Skin epidermis (tissue), 12 donors: ENCODE data around the gene RBFOX2.
"Not testable (repeated sequence)": the region's sequence is repeated elsewhere in the genome, so short reads cannot be mapped to it uniquely, and the experiment has no call there.

Source experiments
- H3K27ac ChIP-seq, 21 experiments: fragments of 200-600 bp; sonication (generic) in 11 of 21; one replicate each; pipeline ENCODE4 v1.5.0; 2020; ENCODE audit warnings: mild to moderate bottlenecking in 3 of 21, inconsistent platforms in 2 of 21, moderate library complexity in 2 of 21
- H3K4me3 ChIP-seq, 7 experiments: fragments of 200-600 bp; sonication (generic) in 2 of 7; one replicate each; pipeline ENCODE4 v1.5.0; 2020; ENCODE audit warnings: inconsistent platforms in 2 of 7, mild to moderate bottlenecking in 2 of 7, moderate library complexity in 1 of 7

The RBFOX2 gene

DNA sequence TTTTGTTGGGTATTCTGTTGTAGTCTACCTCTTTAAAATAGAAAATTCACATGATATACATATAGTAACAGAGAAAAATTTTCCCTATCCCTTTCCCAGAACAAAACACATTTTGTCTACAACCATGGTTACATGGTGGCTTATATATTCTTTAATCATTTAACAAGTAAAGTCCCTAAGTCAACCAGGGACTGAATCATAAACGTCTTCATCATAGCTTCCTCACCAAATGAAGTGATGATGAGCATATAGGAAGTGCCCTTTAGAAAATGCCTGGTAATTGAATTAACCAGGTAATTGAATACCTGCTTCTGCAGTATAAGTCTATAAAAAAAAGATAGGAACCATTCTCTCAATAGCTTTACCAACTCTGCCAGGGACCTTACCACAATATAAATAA, 209.7 kb downstream of the RBFOX2 start:
- no peak overlapping the region for H3K27ac ChIP-seq
- no peak overlapping the region for H3K4me3 ChIP-seq

DNA sequence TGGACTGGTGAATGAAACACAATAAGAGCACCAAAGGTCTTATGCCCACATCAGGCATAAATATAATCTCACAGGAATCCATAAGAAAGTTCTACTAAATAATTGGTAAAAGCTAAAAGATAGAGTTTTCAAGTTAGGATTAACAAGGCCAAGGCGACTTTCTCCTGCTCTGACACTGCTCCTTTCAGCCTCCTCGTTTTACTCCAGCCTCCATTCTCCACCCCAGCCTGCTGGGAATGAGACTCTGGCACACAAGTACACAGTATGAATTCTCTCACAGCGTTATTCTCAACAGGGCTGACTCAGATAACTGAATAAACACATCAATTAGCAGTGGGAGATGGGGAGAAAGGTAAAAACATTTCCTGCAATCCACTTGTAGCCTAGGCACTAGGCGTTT, 216.0 kb downstream of the RBFOX2 start:
- Histone ChIP-seq H3K27ac (no peak overlapping the region), H3K4me3 (no peak overlapping the region)

DNA sequence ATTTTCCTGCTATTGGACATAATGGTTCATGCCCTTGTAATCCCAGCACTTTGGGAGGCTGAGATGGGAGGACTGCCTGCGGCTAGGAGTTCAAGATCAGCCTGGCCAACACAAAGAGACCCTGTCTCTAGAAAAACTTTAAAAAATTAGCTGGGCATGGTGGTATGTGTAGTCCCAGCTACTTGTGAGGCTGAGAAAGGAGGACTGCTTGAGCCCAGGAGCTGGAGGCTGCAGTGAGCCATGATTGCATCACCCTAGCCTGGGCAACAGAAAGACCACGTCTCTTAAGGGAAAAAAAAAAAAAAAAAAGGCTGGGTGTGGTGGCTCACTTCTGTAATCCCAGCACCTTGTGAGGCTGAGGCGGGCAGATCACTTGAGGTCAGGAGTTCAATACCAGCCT, 217.0 kb downstream of the RBFOX2 start:
- Histone ChIP-seq H3K4me3 (no peak overlapping the region), H3K27ac (no peak overlapping the region)

DNA sequence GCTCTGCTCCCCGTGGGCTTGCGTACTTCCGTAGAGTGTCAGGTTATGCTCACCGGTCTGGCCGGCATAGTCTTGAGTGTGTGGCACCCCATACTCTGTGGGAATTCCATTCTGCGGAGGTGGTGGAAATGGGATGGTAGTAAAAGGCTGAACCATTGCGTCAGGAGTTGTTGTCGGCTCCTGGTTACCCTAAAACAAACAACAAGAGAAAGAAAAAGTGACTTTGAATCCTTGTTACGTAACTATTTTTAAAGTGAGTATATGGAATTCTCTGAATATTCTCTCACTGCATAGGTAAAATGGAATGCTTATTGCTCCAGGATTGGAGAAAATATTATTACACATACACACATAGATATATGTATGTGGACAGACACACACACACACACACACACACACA, 218.8 kb downstream of the RBFOX2 start:
- H3K4me3 ChIP-seq, result no peak overlapping the region
- no peak overlapping the region for H3K27ac ChIP-seq

DNA sequence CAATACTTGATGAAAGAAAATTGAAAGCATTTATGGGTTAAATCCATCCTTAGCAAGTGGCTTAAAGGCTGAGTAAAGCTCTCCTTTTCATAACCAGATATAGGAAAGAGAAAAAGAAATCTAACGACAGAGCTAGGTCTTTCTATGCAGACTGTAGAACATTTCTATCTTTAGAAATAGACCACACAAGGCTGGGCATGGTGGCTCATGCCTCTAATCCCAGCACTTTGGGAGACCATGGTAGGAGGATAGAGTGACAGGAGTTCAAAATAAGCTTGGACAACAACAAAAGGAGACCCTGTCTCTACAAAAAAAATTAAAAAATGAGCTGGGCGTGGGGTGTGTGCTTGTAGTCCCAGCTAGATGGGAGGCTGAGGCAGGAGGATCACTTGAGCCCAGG, 220.2 kb downstream of the RBFOX2 start:
- no peak overlapping the region for H3K4me3 ChIP-seq
- no peak overlapping the region for H3K27ac ChIP-seq

DNA sequence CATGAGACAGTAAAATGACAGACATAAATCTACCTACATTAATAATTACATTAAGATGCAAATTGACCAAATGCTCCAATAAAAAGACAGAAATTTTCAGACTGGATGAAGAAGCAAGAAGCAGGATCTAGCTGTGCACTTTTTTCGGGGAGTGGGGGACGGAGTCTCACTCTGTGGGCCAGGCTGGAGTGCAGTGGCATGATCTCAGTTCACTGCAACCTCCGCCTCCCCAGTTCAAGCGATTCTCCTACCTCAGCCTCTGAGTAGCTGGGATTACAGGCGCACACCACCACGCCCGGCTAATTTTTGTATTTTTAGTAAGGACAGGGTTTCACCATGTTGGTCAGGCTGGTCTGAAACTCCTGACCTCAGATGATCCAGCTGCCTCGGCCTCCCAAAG, 222.0 kb downstream of the RBFOX2 start:
- H3K27ac ChIP-seq, H3K4me3 ChIP-seq: not testable (repeated sequence)

DNA sequence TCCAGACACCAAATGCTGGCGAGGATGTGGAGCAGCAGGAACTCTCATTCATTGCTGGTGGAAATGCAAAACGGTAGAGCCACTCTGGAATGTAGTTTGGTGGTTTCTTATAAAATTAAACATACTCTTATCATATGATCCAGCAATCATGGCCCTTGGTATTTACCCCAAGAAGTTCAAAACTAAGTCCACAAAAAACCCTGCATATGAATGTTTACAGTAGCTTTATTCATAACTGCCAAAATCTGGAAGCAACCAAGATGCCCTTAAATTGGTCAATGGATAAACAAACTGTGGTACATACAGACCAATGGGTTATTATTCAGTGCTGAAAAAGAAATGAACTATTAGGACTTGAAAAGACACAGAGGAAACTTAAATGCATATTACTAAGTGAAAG, 223.2 kb downstream of the RBFOX2 start:
- H3K27ac ChIP-seq, result no peak overlapping the region
- H3K4me3 ChIP-seq, result no peak overlapping the region

DNA sequence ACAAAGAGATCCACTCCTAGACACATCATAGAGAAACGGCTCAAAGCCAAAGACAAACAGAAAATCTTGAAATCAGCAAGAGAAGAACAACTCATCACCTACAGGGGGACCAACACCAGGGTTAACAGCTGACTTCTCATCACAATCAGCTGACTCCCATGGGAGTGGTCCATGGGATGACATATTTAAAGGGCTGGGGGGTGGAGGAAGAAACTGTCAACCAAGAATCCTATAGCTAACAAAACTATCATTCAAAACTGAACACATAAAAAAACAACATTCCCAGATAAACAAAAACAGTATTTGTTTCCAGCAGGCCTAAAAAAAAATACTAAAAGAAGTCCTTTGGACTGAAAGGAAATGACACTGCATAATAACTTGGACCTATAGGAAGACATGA, 224.2 kb downstream of the RBFOX2 start:
- H3K27ac ChIP-seq, result no peak overlapping the region

DNA sequence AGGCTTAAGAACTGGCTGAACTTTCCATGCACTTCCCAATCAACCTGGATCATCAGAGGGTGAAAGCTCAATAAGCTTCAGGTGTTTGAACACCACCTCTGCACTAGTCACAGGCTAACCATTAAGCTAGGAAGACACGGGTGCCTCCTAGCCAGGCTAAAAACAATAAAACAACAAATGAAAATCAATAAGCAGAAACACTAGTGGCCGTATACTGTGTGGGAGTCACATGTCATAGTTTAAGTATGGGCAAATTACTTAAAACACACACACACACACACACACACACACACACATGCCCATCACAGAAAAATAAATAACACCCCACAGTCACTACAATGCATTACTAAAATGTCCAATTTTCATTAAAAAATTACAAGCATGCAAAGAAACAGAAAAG, 225.7 kb downstream of the RBFOX2 start:
- no peak overlapping the region for H3K27ac ChIP-seq
- H3K4me3 ChIP-seq, result no peak overlapping the region

More for the DNA sequence above, 224.2 kb downstream of the RBFOX2 start:
- H3K4me3 ChIP-seq, result no peak overlapping the region

DNA sequence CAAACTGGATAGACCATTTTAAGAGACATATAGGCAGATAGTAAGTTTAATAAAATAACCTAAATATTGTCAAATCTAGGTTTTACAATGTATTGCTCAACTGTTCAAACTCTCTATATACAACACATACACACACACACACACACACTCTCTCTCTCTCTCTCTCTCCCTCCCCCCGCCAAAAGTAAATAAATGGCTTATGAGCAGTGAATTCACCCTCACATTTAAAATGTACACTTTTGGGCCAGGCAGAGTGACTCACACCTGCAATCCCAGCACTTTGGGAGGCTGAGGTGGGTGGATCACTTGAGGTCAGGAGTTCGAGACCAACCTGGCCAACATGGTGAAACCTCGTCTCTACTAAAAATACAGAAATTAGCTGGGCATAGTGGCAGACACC, 227.3 kb downstream of the RBFOX2 start:
- not testable (repeated sequence) for H3K4me3 ChIP-seq, H3K27ac ChIP-seq

DNA sequence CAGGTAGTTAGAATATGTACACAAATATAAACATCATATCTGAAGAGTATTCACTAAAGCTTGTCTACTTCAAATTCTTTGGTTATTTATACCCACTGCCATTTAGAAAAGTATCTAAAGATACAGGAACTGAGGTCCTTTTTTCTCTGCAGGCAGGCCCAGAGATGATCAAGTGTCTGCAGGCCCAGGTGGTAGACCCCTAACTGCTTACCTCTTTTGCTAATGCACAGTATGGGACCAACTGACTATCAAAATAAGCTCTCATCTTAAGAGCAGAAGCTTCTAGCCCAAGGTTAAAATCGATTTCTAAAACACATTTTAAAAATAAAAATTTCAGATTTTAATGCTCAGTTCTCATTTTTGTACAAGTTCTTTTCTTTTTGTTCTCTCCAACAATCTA, 229.5 kb downstream of the RBFOX2 start:
- no peak overlapping the region for H3K27ac ChIP-seq
- no peak overlapping the region for H3K4me3 ChIP-seq

DNA sequence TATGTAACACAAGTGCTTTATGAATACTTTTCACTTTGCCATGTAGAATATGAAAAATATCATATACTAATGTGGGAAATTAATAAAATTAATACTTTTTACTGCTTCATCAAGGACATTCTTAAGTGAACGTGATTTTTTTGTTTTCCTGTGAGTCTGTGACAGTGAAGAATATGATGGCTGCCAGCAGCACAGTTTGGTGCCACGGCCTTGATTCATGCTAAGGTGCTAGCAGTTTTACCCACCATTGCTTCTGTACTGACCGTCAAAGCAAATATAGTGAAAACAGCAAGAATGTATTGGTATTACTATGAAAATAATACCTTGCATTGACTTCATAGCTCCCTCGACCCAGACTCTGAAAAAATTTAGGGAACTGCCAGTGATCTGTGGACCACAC, 231.2 kb downstream of the RBFOX2 start:
- no peak overlapping the region for H3K4me3 ChIP-seq

DNA sequence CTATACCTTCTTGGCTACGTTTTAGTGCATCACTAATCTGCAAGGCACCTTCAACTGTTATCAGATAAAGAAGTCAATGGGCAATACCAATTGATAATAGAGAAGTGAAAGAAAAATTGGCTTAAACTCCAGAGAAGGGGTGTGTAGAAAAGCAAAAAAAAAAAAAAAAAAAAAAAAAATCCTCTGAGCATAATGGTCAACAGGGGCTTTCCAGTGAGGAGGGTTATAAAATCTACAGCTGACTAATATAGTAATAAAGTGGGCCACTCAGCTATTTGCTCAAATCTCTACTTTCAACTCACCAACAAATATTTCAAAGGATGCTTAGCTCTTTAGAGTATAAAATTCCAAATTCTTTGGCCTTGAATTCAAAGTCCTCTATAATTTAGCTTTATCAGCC, 233.1 kb downstream of the RBFOX2 start:
- H3K27ac ChIP-seq, result no peak overlapping the region

More for the DNA sequence above, 231.2 kb downstream of the RBFOX2 start:
- H3K27ac ChIP-seq, result no peak overlapping the region

DNA sequence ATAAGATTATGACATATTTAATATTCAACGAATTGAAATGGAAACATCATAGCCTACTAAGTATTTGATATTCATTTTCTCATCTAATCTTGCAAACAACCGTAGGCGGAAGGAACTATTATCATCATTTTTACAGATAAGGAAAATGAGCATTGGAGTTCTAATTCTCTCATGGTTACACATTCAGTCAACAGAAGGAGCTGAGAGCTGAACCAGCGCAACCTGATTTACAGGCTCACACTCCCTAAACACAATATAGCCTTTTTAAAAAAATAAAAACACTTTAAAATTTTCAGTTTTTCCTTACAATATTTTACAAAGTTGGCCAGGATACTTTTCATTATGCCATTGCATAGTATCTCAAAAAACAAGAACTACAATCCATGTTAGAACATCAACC, 236.1 kb downstream of the RBFOX2 start:
- no peak overlapping the region for H3K27ac ChIP-seq
- H3K4me3 ChIP-seq, result no peak overlapping the region

More for the DNA sequence above, 233.1 kb downstream of the RBFOX2 start:
- no peak overlapping the region for H3K4me3 ChIP-seq

DNA sequence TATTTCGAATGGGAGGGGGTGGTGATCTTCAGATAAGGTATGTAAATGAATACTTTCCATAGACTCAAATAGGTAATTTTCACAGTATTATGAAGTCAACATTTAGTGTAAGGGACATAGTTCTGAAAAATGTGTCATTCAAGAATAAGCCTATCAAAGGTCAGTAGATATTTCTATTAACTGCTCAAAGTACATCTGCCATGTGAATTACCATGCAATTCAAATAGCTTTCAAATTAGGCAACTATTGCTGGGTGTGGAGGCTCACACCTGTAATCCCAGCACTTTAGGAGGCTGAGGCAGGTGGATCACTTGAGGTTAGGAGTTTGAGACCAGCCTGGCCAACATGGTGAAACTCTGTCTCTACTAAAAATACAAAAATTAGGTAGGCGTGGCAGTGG, 236.8 kb downstream of the RBFOX2 start:
- not testable (repeated sequence) for H3K27ac ChIP-seq, H3K4me3 ChIP-seq

DNA sequence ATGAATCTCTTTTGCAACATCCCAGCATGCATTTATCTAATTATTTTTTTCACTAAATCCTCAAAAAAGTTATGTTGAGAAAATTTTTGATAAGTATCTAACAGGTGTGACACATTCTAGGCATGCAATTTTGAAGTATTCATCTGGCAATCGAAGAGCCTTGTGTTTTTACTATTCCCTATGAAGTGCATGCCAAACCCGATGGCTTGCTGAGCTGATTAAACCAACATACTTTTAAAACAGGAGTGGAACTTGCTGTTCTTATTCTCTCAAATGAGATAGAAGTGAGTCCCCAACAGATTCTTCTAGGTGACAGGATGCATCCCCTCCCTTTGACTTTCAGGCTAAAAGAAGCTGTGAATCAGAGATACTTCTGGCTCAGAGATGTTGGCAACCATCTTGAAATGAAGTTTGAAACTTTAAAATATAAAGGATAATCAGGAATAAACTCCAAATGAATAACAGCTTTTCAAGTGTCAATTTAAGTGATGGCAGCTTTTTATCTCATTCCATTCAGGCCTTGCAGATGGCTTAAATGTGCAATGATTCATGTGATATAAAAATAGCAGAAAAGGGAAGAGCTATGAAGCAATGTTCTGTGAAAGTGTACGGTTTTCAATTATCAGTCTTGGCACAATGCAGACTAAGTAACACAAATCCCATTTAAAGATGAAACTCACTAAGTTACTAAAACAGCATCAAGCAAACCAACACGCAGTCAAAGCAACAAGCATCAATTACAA, 243.3 kb downstream of the RBFOX2 start:
- H3K27ac ChIP-seq, result peak overlapping the region in 2 of 21 experiments; percentile 7 to 50

DNA sequence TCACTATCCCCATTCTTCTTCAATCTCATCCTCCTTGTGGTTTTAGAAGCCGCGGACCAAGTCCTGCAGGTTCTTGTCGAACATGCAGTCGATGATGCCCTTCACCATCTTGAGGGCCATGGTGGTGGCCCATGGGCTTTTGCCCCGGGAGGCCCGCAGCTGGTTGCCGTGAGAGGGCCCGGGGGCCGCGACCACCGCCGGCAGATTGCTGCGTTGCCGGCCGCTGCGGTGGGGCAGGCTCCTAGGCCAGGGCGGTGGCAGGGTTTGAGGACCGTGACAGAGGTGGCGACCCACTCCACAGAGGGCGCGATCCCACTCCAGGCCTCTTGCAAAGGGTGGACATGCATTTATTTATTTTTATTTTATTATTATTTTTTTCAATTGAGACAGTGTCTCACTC, 244.0 kb downstream of the RBFOX2 start:
- Histone ChIP-seq H3K4me3 (no peak overlapping the region), H3K27ac (peak overlapping the region in 2 of 21 experiments; percentile 14 to 50)

More for the DNA sequence above, 243.3 kb downstream of the RBFOX2 start:
- no peak overlapping the region for H3K4me3 ChIP-seq

DNA sequence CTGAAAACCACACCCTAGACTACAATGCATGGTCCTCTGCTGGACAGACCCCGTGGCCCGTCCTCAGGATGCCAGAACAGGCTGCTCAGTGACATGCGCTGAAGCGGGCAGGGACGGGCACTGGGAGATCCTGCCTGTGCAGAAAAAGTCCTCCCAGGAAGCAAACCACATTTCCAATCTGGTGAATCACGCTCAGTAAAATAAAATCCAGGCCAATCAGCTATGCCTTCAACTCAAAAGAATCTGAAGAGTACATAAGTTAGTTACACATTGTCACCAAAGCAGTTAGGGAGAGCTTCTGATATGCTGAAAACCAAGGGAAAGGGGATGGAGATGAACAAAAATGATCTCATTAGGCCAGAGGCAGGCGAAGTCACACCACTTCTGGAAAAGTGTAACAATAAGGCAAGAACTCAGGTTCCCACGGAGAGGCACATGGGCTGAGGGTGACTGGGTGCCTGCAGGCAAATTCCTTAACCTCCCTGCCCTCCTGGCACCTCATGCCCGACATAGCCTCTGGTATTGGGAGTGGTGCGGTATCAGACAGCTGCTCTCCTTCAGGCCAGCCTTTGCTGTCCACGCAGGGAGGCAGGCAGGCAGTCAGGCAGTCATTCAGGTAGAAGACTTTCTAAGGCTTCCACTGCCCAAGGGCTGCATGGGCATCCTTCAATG, 244.5 kb downstream of the RBFOX2 start:
- Histone ChIP-seq H3K4me3 (no peak overlapping the region), H3K27ac (peak overlapping the region in 3 of 21 experiments; percentile 5 to 50 (median 14))

DNA sequence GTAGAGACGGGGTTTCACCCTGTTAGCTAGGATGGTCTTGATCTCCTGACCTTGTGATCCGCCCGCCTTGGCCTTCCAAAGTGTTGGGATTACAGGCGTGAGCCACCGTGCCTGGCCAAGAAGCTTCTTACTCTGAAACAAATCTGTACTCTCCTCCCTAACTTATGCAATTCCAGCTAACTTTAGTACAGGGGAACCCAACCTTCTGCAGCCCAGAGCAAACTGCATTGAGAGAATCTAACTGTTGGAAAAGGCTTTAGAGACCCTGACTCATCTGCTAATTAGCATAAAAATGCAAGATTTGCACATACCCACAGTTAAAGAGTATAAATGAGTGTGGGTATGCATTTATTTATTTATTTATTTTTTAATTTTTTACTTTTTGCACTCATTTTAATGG, 246.1 kb downstream of the RBFOX2 start:
- Histone ChIP-seq H3K27ac (no peak overlapping the region), H3K4me3 (no peak overlapping the region)

DNA sequence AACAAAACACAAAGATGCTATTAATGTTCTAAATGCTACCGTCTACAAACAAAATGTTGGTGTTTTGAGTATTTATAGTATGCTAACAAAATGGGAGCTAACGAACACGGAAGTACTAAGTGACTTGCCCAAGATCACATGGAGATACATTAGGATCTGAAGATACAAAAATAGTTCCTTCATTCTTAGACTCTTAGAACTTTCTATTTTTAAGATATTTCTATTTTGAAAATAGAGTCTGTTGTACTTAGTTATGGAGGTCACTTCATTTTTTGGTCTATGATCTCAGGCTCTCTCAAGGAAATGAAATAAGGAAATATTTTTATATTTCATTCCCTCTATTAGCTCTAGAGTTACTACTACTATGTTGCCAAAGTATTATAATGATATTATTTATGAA, 246.7 kb downstream of the RBFOX2 start:
- Histone ChIP-seq H3K4me3 (no peak overlapping the region), H3K27ac (no peak overlapping the region)

DNA sequence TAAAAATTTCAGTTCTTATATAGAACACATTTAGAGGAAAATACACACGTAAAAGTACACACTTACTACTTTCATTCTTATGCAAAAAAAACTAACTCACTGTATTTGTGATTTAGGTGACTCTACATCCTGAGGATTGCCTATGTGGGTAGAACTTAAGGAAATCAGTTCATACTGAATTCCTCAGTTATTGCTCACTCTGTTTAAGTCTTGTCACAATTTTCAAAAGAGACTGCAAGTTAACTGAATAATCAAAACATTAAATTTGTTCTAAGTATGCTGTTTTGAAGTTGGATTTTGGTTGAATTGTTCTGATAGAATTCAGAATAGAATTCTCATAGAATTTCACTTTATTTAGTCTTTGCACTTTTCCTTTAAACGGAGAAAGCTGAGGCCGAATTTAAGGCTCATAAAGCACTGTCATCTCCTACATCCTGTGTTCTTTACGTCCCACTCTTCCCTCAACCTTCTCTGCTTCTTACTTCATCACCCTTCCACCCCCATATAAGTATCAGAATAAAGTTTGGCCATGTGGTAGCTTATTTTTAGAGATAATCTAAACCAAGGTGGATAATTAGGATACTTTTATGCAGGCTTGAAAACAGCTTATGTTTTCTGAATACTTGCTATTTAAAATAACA, 251.2 kb downstream of the RBFOX2 start:
- Histone ChIP-seq H3K27ac (no peak overlapping the region), H3K4me3 (no peak overlapping the region)
